GM21576 (cell line): ENCODE data around the gene FLG2.
"Not testable (repeated sequence)": the region's sequence is repeated elsewhere in the genome, so short reads cannot be mapped to it uniquely, and the experiment has no call there.

Experiments
- ATAC-seq: cut with Tn5 transposase; IDR thresholded peaks from one replicate; pipeline ENCODE4 v1.9.1; 2021; ENCODE audit warnings: mild to moderate bottlenecking, moderate library complexity; ENCODE audit not compliant: unreplicated experiment

Gene FLG2

DNA sequence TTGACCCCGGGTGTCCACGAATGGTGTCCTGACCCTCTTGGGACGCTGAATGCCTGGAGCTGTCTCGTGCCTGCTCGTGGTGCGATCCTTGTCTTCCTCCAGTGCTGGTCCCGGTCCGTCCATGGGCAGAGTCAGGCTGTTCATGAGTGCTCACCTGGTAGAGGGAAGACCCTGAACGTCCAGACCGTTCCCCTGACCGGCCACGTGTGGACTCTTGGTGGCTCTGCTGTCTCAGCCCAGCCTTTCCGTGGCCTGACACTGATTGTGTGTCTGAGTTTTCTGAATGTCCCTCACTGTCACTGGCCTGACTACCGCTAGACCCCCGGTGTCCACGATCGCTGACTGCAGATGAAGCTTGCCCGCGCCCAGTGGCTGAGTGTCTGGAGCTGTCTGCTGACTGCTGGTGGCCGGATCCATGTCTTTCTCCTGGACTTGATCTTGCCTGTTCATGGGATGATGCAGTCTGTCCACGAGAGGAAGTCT is 46.4 kb downstream of the FLG2 start:
- no peak for ATAC-seq

- not testable (repeated sequence) for ATAC-seq
Measured at GRCh38 chr1:152312169-152312568, 47.6 kb downstream of the FLG2 start.

DNA sequence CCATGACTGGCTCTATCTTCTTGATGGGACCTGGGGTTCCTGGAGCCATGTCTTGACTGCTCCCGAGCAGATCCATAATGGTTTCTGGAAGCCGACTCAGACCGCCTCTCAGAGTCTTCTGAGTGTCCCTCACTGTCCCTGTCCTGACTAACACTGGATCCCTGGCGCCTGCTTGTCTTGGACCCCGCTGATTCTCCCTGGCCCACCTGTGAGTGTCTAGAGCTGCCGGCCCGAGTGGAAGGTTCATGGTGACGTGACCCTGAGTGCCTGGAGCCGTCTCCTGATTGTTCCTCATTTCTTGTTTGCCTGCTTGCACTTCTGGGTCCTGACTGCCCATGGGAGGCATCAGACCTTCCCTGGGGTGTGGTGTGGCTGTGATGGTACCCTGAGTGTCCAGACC is 49.9 kb downstream of the FLG2 start:
- no peak for ATAC-seq

GRCh38 chr1:152309320-152309901 is 50.4 kb downstream of the FLG2 start:
- ATAC-seq, result not testable (repeated sequence)

- not testable (repeated sequence) for ATAC-seq
Measured at GRCh38 chr1:152308758-152309157, 51.0 kb downstream of the FLG2 start.

DNA sequence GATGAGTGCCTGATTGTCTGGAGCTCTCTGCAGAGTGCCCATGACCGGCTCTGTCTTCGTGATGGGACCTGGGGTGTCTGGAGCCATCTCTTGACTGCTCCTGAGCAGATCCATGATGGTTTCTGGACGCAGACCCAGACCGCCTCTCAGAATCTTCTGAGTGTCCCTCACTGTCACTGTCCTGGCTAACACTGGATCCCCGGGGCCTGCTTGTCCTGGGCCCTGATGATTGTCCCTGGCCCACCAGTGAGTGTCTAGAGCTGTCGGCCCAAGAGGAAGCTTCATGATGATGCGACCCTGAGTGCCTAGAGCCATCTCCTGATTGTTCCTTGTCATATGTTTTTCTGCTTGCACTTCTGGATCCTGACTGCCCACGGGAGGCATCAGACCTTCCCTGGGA is 51.8 kb downstream of the FLG2 start:
- not testable (repeated sequence) for ATAC-seq

DNA sequence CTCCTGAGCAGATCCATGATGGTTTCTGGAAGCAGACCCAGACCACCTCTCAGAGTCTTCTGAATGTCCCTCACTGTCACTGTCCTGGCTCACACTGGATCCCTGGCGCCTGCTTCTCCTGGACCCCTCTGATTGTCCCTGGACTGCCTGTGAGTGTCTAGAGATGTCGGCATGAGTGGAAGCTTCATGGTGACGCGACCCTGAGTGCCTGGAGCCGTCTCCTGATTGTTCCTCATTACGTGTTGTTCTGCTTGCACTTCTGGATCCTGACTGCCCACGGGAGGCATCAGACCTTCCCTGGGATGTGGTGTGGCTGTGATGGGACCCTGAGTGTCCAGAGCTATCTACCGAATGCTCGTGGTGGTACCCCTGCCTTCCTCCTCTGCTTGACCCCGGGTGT is 53.7 kb downstream of the FLG2 start:
- not testable (repeated sequence) for ATAC-seq

GRCh38 chr1:152304773-152305172 is 55.0 kb downstream of the FLG2 start:
- ATAC-seq, result not testable (repeated sequence)

DNA sequence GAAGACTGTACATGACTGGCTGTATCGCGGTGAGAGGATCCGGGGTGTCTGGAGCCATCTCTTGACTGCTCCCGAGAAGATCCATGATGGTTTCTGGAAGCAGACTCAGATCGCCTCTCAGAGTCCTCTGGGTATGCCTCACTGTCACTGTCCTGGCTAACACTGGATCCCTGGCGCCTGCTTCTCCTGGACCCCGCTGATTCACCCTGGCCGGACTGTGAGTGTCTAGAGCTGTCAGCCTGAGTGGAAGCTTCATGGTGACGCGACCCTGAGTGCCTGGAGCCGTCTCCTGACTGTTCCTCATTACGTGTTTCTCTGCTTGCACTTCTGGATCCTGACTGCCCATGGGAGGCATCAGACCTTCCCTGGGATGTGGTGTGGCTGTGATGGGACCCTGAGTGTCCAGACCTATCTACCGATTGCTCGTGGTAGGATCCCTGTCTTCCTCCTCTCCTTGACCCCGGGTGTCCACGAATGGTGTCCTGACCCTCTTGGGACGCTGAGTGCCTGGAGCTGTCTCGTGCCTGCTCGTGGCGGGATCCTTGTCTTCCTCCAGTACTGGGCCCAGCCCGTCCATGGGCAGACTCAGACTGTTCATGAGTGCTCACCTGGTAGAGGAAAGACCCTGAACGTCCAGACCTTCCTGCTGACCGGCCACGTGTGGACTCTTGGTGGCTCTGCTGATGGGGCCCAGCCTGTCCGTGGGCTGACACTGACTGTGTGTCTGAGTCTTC is 56.5 kb downstream of the FLG2 start:
- not testable (repeated sequence) for ATAC-seq
